Right renal pelvis (tissue), 4 donors: ENCODE data around the gene KIF6. TPM values are rescaled to one million over a fixed set of nuclear protein-coding genes. Genes with fewer than 3 reads are reported as not detected.
A peak's percentile ranks its signal among the peaks of the same experiment; 100 is the strongest.

Experiments
- DNase-seq, 4 donors: peaks; one replicate each; pipeline ENCODE4 v3.0.0-alpha.2; 2013; ENCODE audit warnings: low read depth in 4 of 4, low spot score in 3 of 4, missing footprints in 1 of 4
- polyA plus RNA-seq, 4 donors: library from polyadenylated mRNA; unstranded; fragments of 120-200 nt; gene quantifications; one replicate each; pipeline ENCODE4 v1.2.1, GENCODE V29; 2013; ENCODE audit not compliant: insufficient read length in 4 of 4

KIF6 gene
- polyA plus RNA-seq, 4 donors = 3.8 to 4.6 (median 4.0) TPM

- DNase-seq = no peak
Measured at GRCh38 chr6:39560915-39561314, 164.3 kb downstream of the KIF6 start.

GRCh38 chr6:39558591-39559190 lies 166.5 kb downstream of the KIF6 start:
- no peak for DNase-seq

- no peak for DNase-seq
Measured at GRCh38 chr6:39558079-39558478, 167.1 kb downstream of the KIF6 start.

GRCh38 chr6:39555136-39555535 lies 170.1 kb downstream of the KIF6 start:
- no peak for DNase-seq

GRCh38 chr6:39553860-39554802 lies 171.1 kb downstream of the KIF6 start:
- no peak for DNase-seq

GRCh38 chr6:39553029-39553428 lies 172.2 kb downstream of the KIF6 start:
- DNase-seq = no peak

- DNase-seq = no peak
Measured at GRCh38 chr6:39550191-39550590, 175.0 kb downstream of the KIF6 start.

- no peak for DNase-seq
Measured at GRCh38 chr6:39546731-39547130, 178.5 kb downstream of the KIF6 start.

GRCh38 chr6:39543950-39544349 lies 181.3 kb downstream of the KIF6 start:
- no peak for DNase-seq

GRCh38 chr6:39543095-39543494 lies 182.1 kb downstream of the KIF6 start:
- DNase-seq = no peak

GRCh38 chr6:39540454-39540853 lies 184.8 kb downstream of the KIF6 start:
- no peak for DNase-seq

GRCh38 chr6:39530201-39530759 lies 194.9 kb downstream of the KIF6 start:
- DNase-seq = no peak

GRCh38 chr6:39527792-39528564 lies 197.2 kb downstream of the KIF6 start:
- no peak for DNase-seq

- no peak for DNase-seq
Measured at GRCh38 chr6:39524007-39524406, 201.2 kb downstream of the KIF6 start.

GRCh38 chr6:39521958-39522357 lies 203.2 kb downstream of the KIF6 start:
- DNase-seq = peak in 1 of 4 donors; percentile 13

- DNase-seq = no peak
Measured at GRCh38 chr6:39520916-39521315, 204.3 kb downstream of the KIF6 start.

GRCh38 chr6:39520411-39520810 lies 204.8 kb downstream of the KIF6 start:
- no peak for DNase-seq

GRCh38 chr6:39518221-39518620 lies 207.0 kb downstream of the KIF6 start:
- DNase-seq = no peak

- no peak for DNase-seq
Measured at GRCh38 chr6:39517756-39518155, 207.5 kb downstream of the KIF6 start.

- DNase-seq = no peak
Measured at GRCh38 chr6:39516471-39516870, 208.7 kb downstream of the KIF6 start.

- DNase-seq = no peak
Measured at GRCh38 chr6:39515471-39515870, 209.7 kb downstream of the KIF6 start.
